HepG2 (cell line): Measurements from ENCODE around the gene IQGAP2. TPM values are rescaled to one million over a fixed set of nuclear protein-coding genes. Genes with fewer than 3 reads are reported as not detected.

Experiments
- ATAC-seq: fragments of 200-7000 bp; cut with Tn5 transposase; 3 replicates; pipeline ENCODE4 v1.9.1; 2020; ENCODE audit warnings: mild to moderate bottlenecking, moderate library complexity
- BruUV-seq: library from RNA; stranded (reverse); fragments of 400-500 nt; replicated peaks from 2 replicates; lab custom pipeline; 2021; lab: Mats Ljungman, UMichigan
- CTCF ChIA-PET: fragments of 300-600 bp; formaldehyde crosslinking; extraction: SDS; loops from one replicate; lab custom pipeline; 2021; ENCODE audit warnings: low total read pairs, inconsistent platforms, low intra/inter-chr PET ratio; lab: Yijun Ruan, JAX
- POLR2A ChIA-PET: fragments of 350-600 bp; sonication (Branson Sonifier 250); formaldehyde crosslinking; loops from one replicate; lab custom pipeline; 2020; ENCODE audit warnings: antibody characterized with exemption, inconsistent platforms; lab: Yijun Ruan, JAX
- DNase-seq: peaks from one replicate; pipeline ENCODE4 v3.0.0-alpha.2; 2015; ENCODE audit warnings: low spot score
- FAIRE-seq: peaks from 3 replicates; lab custom pipeline; 2011; peaks lifted over from hg19 to GRCh38; lab: Jason Lieb, UNC
- H2AFZ ChIP-seq: one replicate; pipeline ENCODE4 v1.6.1; 2011; ENCODE audit warnings: low read length, inconsistent platforms
- H3K27ac ChIP-seq: fragments of 300-600 bp; 3 replicates; pipeline ENCODE4 v1.8.0; 2011; ENCODE audit warnings: mixed run types, mild to moderate bottlenecking, mixed read lengths, low read length, inconsistent platforms; ENCODE audit not compliant: insufficient read depth; ENCODE audit errors: extremely low read length
- H3K27me3 ChIP-seq, 2 experiments: fragments of 200-600 bp in 1 of 2; 2 replicates in 1 of 2; 3 replicates in 1 of 2; pipeline versions ENCODE4 v1.6.0 to v1.8.0; 2011; ENCODE audit warnings: low read length in 2 of 2, mild to moderate bottlenecking in 2 of 2, moderate library complexity in 2 of 2, inconsistent platforms in 1 of 2; ENCODE audit not compliant: insufficient read depth in 2 of 2, control insufficient read depth in 1 of 2
- H3K36me3 ChIP-seq, 2 experiments: fragments of 200-600 bp in 1 of 2; replicated peaks in 1 of 2; 2 replicates in 1 of 2; 3 replicates in 1 of 2; pipeline versions ENCODE4 v1.5.1 to v1.8.0; 2011; ENCODE audit warnings: low read length in 2 of 2, inconsistent platforms in 1 of 2; ENCODE audit not compliant: insufficient read depth in 2 of 2, control insufficient read depth in 1 of 2
- H3K4me1 ChIP-seq: 2 replicates; pipeline ENCODE4 v1.5.1; 2012; ENCODE audit warnings: low read length, inconsistent platforms; ENCODE audit not compliant: insufficient read depth
- H3K4me2 ChIP-seq: 2 replicates; pipeline ENCODE4 v1.6.0; 2011; ENCODE audit warnings: low read depth, low read length, inconsistent platforms
- H3K4me3 ChIP-seq, 3 experiments: fragments of 200-600 bp in 1 of 3; sonication (generic), shearing (Covaris generic) in 1 of 3; replicated peaks in 1 of 3; 2 replicates each; pipeline ENCODE4 v1.5.1; 2011 to 2016; ENCODE audit warnings: low read length in 3 of 3, inconsistent platforms in 2 of 3, low read depth in 2 of 3, mild to moderate bottlenecking in 2 of 3, control low read depth in 1 of 3, mixed read lengths in 1 of 3; ENCODE audit not compliant: insufficient read depth in 1 of 3
- H3K79me2 ChIP-seq: one replicate; pipeline ENCODE4 v1.6.1; 2011; ENCODE audit warnings: low read length, inconsistent platforms; ENCODE audit not compliant: insufficient read depth
- H3K9ac ChIP-seq: 2 replicates; pipeline ENCODE4 v1.6.0; 2011; ENCODE audit warnings: mild to moderate bottlenecking, low read depth, low read length, inconsistent platforms; ENCODE audit not compliant: insufficient read depth
- H3K9me3 ChIP-seq: 2 replicates; pipeline ENCODE4 v1.5.1; 2012; ENCODE audit warnings: mild to moderate bottlenecking, low read length
- H4K20me1 ChIP-seq: 2 replicates; pipeline ENCODE4 v1.6.0; 2011; ENCODE audit warnings: inconsistent platforms, mild to moderate bottlenecking, low read length, moderate library complexity; ENCODE audit not compliant: insufficient read depth
- HNF4G ChIP-seq, 2 experiments: sonication (generic) in 1 of 2; formaldehyde crosslinking in 1 of 2; IDR thresholded peaks; 2 replicates each; pipeline versions ENCODE4 v1.4.0 to v1.6.1; 2011 to 2020; ENCODE audit warnings: borderline replicate concordance in 2 of 2, low read depth in 2 of 2, mild to moderate bottlenecking in 2 of 2, low read length in 1 of 2, missing genetic modification reagents in 1 of 2, moderate library complexity in 1 of 2
- JUND ChIP-seq: sonication (generic); formaldehyde crosslinking; IDR thresholded peaks from 2 replicates; pipeline ENCODE4 v1.8.0; 2022; ENCODE audit warnings: mild to moderate bottlenecking, missing genetic modification reagents
- NR2F1 ChIP-seq, 2 experiments: fragments of 450-650 bp in 1 of 2; formaldehyde crosslinking in 1 of 2; IDR thresholded peaks; 2 replicates each; pipeline versions ENCODE4 v1.5.0 to v1.6.1; 2016 to 2020; ENCODE audit warnings: mild to moderate bottlenecking in 1 of 2, missing compliant biosample characterization in 1 of 2, missing genetic modification reagents in 1 of 2, moderate library complexity in 1 of 2
- TOPORS ChIP-seq: sonication (generic); formaldehyde crosslinking; IDR thresholded peaks from 2 replicates; pipeline ENCODE4 v1.8.0; 2023; ENCODE audit warnings: mild to moderate bottlenecking, missing genetic modification reagents
- ZNF451 ChIP-seq: sonication (generic); formaldehyde crosslinking; IDR thresholded peaks from 2 replicates; pipeline ENCODE4 v1.5.0; 2020; ENCODE audit warnings: mild to moderate bottlenecking, missing genetic modification reagents
- ZNF772 ChIP-seq: sonication (generic); formaldehyde crosslinking; IDR thresholded peaks from 2 replicates; pipeline ENCODE4 v1.5.0; 2020; ENCODE audit warnings: mild to moderate bottlenecking, missing genetic modification reagents
- WGBS: methylation state at CpG from one replicate; pipeline ENCODE4 v1.1.6; 2017; ENCODE audit warnings: low lambda C conversion rate; 5-methylcytosine and 5-hydroxymethylcytosine counted together
- in situ Hi-C: cut with HindIII; loops from 2 replicates; pipeline ENCODE4 v1.10.0; 2017; ENCODE audit warnings: low pct_unique_long_range_greater_than_20kb; ENCODE audit not compliant: extremely low pct_ligation_motif_present
- intact Hi-C: fragments of 100-400 bp; cut with micrococcal nuclease; formaldehyde crosslinking; loops from one replicate; pipeline ENCODE4 v1.10.0; 2022; ENCODE audit not compliant: unreplicated experiment
- polyA plus RNA-seq, 8 experiments: library from polyadenylated mRNA; depleted of rRNA in 3 of 8; stranded (reverse) in 7 of 8; unstranded in 1 of 8; fragments of >200 nt; fragmentation: Illumina TruSeq in 4 of 8; extraction: Trizol in 4 of 8; gene quantifications; 2 replicates each; pipeline versions ENCODE4 v1.2.1 to v1.2.3, GENCODE V29; 2011 to 2016; ENCODE audit warnings: low read depth in 4 of 8, missing spikeins in 1 of 8, mixed read lengths in 1 of 8; ENCODE audit not compliant: insufficient read depth in 1 of 8
- total RNA-seq, 5 experiments: library from RNA; depleted of rRNA; stranded (reverse); fragments of >200 nt; fragmentation: Illumina TruSeq; extraction: Trizol; gene quantifications; 2 replicates each; pipeline ENCODE4 v1.2.3, GENCODE V29; 2016; ENCODE audit warnings: low read depth in 1 of 5
- TF ChIP-seq, protein P1 (sequence below): sonication (generic); formaldehyde crosslinking; IDR thresholded peaks from 2 replicates; pipeline ENCODE4 v1.4.0; 2020; ENCODE audit warnings: missing genetic modification reagents, borderline replicate concordance

The IQGAP2 gene
- total and polyA plus RNA-seq, 2 of the 13 experiments (the other 11 are each of a cell fraction or from before 2014, with no cell fraction given): 35.2 to 83.3 TPM

DNA sequence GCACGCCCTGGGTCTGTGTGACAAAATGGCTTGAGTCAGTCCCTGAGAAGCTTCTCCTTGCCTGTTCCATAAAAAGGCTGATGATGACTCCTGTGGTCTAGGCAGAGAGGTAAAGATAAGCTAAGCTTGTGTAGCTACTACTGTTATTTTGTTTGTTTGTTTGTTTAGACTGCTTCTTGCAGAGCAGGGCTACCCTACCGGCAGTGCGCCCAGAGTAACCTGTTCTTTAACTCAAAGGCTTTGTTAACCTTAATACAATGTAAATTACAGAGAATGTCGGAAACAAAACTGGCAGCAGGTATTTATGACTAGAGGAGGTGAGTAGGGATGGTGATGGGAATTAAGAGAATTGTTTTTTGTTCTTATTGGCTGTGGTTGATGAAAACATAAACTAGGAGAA is 132.5 kb downstream of the IQGAP2 start:
- no peak overlapping the region for H3K4me2 ChIP-seq
- H3K36me3 ChIP-seq: no peaks in the 10 kb centered on the region; a peak in 3 of 5 replicates
- H3K4me3 ChIP-seq: no peak overlapping the region
- ChIA-PET CTCF (no interaction called here), POLR2A (no interaction called here)
- H2AFZ ChIP-seq: no peak overlapping the region
- WGBS: 95% methylated on average over 4 of the region's 4 CpGs
- no peaks in the 10 kb centered on the region for H4K20me1 ChIP-seq
- no peaks in the 10 kb centered on the region for H3K27me3 ChIP-seq
- no peak for ATAC-seq
- FAIRE-seq: no peak
- H3K4me1 ChIP-seq: peaks cover 75% of the 10 kb centered on the region
- intact Hi-C loops (loop anchor here (5.0 kb wide), 1 partner anchor 63 kb away; no protein-coding TSS in a partner anchor), in situ Hi-C loops (no loop called here)
- H3K79me2 ChIP-seq: peaks cover 37% of the 10 kb centered on the region
- no peak overlapping the region for H3K9ac ChIP-seq
- no peaks in the 10 kb centered on the region for H3K9me3 ChIP-seq
- no peak for TF ChIP-seq JUND (CRISPR knock-in tag)
- no peak for TF ChIP-seq HNF4G (IDR thresholded peaks at IDR 0.05; ENCODE audit: borderline replicate concordance, low read depth, low read length)
- TF ChIP-seq HNF4G (CRISPR knock-in tag; IDR thresholded peaks at IDR 0.05; ENCODE audit: borderline replicate concordance, low read depth): no peak
- TF ChIP-seq ZNF772 (CRISPR knock-in tag): no peak
- TF ChIP-seq ZNF451 (CRISPR knock-in tag): no peak
- 0 out of 2 replicates have a peak, but pooled peaks have one; percentile 21 for TF ChIP-seq TOPORS (CRISPR knock-in tag)
- TF ChIP-seq, protein P1, sequence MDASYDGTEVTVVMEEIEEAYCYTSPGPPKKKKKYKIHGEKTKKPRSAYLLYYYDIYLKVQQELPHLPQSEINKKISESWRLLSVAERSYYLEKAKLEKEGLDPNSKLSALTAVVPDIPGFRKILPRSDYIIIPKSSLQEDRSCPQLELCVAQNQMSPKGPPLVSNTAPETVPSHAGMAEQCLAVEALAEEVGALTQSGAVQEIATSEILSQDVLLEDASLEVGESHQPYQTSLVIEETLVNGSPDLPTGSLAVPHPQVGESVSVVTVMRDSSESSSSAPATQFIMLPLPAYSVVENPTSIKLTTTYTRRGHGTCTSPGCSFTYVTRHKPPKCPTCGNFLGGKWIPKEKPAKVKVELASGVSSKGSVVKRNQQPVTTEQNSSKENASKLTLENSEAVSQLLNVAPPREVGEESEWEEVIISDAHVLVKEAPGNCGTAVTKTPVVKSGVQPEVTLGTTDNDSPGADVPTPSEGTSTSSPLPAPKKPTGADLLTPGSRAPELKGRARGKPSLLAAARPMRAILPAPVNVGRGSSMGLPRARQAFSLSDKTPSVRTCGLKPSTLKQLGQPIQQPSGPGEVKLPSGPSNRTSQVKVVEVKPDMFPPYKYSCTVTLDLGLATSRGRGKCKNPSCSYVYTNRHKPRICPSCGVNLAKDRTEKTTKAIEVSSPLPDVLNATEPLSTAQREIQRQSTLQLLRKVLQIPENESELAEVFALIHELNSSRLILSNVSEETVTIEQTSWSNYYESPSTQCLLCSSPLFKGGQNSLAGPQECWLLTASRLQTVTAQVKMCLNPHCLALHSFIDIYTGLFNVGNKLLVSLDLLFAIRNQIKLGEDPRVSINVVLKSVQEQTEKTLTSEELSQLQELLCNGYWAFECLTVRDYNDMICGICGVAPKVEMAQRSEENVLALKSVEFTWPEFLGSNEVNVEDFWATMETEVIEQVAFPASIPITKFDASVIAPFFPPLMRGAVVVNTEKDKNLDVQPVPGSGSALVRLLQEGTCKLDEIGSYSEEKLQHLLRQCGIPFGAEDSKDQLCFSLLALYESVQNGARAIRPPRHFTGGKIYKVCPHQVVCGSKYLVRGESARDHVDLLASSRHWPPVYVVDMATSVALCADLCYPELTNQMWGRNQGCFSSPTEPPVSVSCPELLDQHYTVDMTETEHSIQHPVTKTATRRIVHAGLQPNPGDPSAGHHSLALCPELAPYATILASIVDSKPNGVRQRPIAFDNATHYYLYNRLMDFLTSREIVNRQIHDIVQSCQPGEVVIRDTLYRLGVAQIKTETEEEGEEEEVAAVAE (CRISPR knock-in tag): no peak
- no peak for TF ChIP-seq NR2F1 (CRISPR knock-in tag; IDR thresholded peaks at IDR 0.05)
- DNase-seq: no peak
- no TSS peak for BruUV-seq
- no peak overlapping the region for H3K27ac ChIP-seq
